HG02970 (cell line): ENCODE measurements around the gene LRP1B.

Experiments used
- ATAC-seq: cut with Tn5 transposase; IDR thresholded peaks from one replicate; pipeline ENCODE4 v1.9.1; 2021; ENCODE audit warnings: mild to moderate bottlenecking, moderate library complexity, moderate number of reproducible peaks; ENCODE audit not compliant: unreplicated experiment, low FRiP score

The LRP1B gene

GRCh38 chr2:141075753-141076152, 1055.1 kb downstream of the LRP1B start:
- no peak for ATAC-seq

DNA sequence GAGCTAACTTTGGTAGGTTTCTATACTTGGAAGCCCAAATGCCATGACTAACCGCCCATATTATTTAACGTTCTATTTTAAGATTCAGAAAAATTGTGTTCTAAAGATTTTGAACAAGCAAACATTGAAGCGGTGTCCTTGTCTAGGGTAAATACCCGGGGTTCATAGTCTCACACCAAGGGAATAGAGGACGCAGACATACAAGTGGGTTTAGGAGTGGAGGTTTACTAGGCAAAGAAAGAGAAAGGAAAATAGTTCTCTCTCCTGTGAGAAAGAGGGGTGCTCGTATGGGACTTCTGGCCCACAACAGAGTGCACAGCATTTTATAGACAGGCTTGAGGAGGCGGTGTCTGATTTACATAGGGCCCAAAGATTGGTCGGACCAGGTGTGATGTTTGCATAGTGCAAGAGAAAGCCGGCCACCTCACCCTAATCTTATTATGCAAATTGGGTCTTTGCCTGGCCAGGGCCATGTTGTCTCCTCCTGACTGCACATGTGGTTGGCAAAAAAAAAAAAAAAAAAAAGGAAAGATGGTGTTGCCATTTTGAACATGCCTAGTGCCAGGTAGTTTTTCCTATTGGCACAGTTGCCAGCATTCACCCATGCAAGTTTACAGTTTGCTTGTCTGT, 1062.6 kb downstream of the LRP1B start:
- ATAC-seq = no peak

DNA sequence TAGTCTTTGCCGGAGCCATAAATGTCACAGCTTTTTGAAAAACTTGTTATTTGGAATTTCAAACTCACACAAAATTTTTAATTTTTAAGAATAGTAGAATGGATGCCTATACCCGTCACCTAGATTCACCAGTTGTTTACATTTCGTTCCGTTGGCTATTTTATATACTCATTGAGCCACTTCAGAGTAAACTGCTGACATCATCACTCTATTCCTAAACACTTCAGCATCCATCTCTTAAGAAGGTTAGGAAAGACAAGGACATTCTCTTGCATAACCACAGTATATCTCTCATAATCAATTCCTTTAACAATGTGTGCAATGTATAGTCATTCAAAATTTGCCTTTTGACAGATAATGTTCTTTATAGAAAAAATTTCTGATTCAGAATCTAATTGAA, 1065.8 kb downstream of the LRP1B start:
- ATAC-seq = no peak

DNA sequence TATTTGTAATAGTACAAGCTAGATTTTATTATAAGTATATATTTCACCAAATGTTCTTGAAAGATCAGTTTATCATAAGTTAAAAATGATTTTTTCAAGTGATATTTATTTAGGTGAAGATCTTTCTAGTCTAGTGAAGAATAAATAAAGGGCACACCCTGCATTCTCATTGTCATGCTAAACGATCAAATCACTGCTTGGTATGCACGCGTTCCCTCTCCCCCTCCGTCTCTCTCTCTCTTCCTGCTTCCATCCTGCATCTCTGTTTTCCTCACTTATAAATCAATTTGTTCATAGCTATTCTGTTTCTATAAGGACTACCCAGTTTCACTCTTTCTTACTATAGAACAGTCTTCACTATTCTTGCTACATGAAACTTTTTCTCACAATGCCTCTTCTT, 1067.4 kb downstream of the LRP1B start:
- ATAC-seq = no peak

- ATAC-seq = no peak
Observed at GRCh38 chr2:141062443-141062842, 1068.4 kb downstream of the LRP1B start.

GRCh38 chr2:141062031-141062430, 1068.8 kb downstream of the LRP1B start:
- no peak for ATAC-seq

DNA sequence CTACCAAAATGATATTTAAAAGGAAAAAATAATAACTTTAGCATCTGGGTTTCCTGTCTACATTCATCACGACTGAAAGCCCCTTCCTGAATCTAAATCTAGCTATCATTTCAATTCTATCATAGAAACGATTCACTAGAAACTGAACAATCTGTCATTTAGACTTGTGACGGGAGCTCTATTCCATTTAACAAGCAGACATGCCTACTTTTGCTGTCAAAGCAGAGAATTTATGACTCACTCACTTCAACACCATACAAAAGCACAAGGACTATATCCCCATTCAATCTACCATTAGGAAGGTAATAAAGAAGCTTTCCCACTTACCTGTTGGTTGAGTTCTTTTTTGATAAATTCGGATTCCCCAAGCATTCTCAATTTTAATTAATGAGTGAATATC, 1072.3 kb downstream of the LRP1B start:
- no peak for ATAC-seq

DNA sequence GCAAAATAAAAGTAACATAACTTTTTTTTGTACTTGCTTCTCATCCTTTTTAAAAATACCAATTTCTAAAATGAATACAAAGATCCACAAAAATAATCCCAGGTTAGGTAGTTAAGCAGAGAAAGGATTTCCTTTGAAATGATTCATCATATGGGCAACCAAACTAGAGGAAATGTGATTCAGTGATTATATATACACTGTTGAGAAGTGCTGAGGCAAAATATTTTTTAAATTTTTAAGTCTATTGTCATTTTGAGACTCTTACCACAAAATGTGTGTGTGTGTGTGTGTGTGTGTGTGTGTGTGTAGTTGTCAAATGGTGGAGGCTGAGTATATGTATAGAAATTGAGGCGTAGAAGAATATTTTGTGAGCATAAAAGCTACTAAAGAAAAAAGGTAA, 1075.3 kb downstream of the LRP1B start:
- ATAC-seq = no peak

- ATAC-seq = no peak
Observed at GRCh38 chr2:141048951-141049350, 1081.9 kb downstream of the LRP1B start.

- no peak for ATAC-seq
Observed at GRCh38 chr2:141041281-141041680, 1089.5 kb downstream of the LRP1B start.

GRCh38 chr2:141038341-141038740, 1092.5 kb downstream of the LRP1B start:
- no peak for ATAC-seq

- no peak for ATAC-seq
Observed at GRCh38 chr2:141037361-141037760, 1093.5 kb downstream of the LRP1B start.

- no peak for ATAC-seq
Observed at GRCh38 chr2:141035846-141036420, 1094.9 kb downstream of the LRP1B start.

GRCh38 chr2:141029428-141030078, 1101.3 kb downstream of the LRP1B start:
- no peak for ATAC-seq

- ATAC-seq = no peak
Observed at GRCh38 chr2:141027221-141027620, 1103.6 kb downstream of the LRP1B start.

- no peak for ATAC-seq
Observed at GRCh38 chr2:141021611-141022010, 1109.2 kb downstream of the LRP1B start.

- ATAC-seq = no peak
Observed at GRCh38 chr2:141021109-141021508, 1109.7 kb downstream of the LRP1B start.

GRCh38 chr2:141020346-141020745, 1110.5 kb downstream of the LRP1B start:
- no peak for ATAC-seq

DNA sequence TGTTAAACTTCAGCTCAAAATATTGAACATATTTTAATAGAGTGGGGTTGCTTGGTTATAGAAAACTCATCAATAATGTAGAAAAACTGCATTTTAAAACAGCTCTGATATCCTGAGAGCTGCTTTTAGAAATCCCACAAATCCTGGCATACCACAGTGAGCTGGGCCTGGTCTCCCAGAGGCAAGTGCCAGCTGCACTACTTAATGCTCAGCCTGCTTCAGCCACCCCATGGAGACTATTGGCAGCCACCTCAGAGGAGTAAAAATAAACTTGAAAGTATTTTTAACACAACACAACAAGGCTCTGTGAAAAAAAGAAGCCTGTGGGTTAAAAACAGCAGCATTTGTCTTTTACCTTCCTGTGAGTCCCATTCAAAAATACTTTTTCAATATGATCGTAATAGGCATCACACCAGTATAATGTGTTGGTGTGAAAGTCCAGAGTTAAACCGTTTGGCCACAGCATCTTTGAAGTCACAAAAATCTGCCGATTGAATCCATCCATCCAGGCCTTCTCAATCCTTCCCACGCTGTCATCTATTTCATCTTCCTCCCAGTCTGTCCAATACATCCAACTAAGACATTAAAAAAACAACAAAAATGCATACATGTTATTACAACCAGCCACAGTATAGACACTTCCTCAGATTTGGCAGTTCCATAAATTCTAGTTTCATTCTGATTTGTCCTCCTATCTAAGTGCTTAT, 1115.3 kb downstream of the LRP1B start:
- ATAC-seq = no peak

DNA sequence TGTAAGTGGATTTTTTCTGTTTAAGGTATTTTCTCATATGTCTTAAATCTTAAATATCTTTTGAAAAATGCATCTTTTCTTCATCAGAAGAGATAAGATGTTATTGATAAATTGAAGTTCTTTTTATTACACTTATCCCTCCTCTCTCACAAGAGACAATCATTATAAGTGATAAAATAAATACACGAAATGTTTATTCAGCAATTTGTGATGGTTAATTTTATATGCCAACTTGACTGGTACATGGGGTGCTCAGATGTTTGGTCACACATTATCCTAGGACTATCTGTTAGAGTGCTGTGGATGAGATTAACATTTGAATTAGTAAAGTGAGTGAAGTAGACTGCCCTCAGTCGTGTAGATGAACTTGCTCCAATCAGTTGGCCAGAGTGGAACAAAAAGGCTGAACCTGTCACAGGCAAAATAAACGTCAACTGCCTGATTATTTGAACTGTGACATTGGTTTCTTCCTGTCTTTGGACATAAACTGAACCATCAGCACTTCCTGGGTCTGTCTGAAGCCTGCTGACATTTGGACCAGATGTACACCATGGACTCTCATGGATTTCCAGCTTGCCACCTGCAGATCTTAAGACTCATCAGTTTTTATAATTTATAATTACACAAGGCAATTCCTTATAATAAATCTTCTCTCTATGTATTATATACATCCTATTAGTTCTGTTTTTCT, 1126.7 kb downstream of the LRP1B start:
- no peak for ATAC-seq

DNA sequence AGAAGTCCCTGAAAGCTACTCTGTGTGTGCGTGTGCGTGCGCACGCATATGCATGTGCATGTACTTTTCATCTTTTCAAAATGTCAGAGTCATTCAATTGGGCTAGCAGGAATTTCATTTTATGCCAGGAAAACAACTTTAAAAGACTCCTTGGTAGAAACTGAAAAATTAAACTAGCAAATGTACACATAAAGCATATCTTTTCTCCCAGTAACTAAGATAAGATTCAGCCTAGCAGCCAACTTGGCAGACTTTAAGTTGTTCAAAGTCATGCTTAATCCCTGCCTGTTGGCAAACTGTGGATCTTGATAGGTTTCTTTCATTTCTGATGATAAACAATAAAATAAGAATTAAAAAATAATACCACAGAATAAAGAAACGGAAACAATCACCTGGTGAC, 1129.1 kb downstream of the LRP1B start:
- ATAC-seq = no peak
